Stimulated activated CD4-positive, alpha-beta T cell treated with anti-CD3 and anti-CD28 coated beads, Interleukin-4, amount 100 ng/mL, for 4 hours (primary cell): ENCODE measurements around the gene NDUFB11.

Source experiments
- DNase-seq, 2 experiments: peaks; one replicate each; pipeline ENCODE4 v3.0.0-alpha.2; 2020

NDUFB11 gene

DNA sequence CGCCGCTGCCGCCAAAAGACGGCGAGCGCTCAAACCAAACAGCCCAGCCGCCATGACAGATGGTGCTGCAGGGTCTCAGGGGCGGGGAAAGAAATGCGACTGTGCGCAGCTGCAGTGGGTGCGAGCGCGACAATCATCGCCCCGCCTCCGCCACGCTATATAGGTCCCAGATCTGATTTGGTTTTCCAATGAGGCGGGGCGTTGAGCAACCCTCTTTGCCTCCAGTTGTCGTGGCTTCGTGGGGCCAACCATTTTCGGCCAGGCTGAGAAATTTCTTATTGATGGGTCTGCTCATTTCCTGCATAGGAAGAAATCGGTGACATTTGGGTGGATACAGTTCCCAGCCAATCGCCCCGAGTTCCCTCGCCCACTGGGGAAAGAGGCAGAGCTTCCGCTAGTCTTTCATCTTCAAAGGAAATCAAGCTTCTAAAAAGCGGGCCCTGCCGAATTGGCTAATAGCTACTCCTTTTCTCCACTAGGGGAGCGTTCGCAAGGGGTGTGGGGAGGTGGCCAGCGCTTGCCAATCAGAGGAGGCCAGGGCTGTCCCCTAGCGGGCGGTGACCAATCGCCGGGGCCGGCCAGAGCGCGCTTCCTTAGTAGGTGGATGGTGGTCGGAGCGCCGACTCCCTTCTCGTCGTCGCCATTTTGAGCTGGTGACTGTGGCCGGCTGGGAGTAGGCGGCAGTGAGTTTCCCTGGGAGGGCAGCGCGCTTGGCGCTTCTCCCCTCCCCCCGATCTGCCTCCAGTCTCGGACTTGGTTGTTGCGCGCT, at the start of gene NDUFB11, which contains the start of gene RBM10:
Gene NDUFB11 (minus strand): TSS at position 77 of the 769 bp plus-strand sequence. CDS start 23 bp downstream, at position 54.
Gene RBM10 (plus strand): TSS at position 596 of the 769 bp plus-strand sequence. CDS start 2,261 bp downstream, outside the sequence.
- peak; percentile 80 to 87 for DNase-seq

DNA sequence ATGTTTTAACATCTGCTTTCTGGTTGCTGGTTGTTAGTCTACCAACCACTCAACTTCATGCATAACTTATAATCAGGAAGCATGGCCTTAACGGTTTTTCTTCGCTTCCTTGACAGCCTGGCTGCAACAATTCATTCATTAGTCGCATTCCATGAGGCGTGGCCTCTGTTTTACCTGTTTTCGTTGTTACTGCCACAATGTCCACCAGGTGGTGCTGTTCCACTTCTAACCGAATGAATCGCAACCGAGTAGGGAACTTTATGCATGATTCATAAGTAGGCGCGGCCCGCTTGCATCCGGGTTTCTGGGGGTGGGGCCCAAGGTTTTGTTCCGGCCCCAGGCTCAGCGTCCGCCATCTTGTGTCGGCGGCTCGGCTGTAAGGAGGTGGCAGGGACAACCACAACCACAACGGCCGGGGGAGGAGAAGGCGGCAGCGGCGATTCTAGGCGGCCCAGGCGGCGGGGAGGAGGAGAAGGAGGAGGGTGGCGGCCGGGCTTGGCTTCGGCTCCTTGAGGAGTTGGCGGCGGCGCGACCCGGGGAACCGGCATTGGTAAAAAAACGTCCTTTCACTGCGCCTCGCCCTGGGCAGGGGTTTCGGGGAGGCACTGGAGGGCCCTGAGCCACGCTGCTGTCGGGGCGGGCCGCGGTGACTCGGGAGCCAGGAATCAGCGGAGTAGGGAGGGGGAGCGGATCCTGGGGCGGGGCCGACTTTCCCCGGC, 49.1 kb upstream of the NDUFB11 start, which contains the start of gene UBA1:
Gene UBA1 (plus strand): TSS at position 355 of the 719 bp plus-strand sequence. CDS start 4,974 bp downstream, outside the sequence.
- DNase-seq: peak; percentile 82 to 90

DNA sequence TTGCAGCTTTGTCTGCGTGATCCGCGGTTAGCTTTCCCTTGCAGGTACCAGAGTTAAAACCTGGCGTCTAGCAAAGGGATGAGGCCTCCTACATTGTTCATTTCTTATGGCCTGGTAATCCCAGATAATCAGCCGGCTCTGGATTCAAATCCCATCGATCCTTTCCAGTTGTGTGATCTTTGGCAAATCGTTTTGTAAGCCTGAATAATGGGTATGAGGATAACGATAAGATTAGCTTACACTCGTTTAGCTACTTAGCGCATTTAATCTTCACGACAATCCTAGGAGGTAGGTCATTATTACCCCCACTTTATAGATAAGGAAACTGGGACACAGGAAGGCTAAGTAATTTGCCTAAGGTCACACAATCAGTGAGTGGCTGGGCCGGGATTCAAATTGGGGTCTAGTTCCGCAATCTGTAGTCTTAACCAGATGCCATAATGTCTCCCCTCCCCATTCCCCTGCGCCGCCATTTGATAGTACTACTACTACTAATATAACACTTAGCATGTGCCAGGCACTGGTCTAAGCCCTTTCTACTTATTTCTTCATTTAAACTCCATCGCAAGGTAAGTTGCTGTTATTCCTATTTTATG, 47.4 kb upstream of the NDUFB11 start:
- DNase-seq: no peak

DNA sequence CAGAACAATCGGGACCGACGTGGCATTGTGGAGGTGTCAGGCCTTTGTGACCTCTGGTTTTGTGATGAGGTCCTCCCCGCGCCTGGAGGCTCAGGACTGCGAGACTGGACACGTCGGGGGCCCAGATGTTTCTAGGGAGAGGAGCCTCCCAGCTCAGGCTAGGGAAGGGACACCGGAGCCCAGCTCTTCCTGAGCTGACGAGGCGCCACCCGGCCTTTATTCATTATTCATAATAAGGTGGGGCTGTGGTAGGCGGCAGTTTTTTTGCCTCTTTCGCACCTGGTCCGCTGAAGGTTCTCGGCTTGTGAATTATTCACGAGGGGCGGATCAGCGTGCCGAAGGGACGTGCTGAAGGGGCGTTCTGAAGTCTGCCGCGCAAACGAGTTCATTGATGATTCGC, 46.8 kb upstream of the NDUFB11 start:
- DNase-seq: peak; percentile 42 to 65

DNA sequence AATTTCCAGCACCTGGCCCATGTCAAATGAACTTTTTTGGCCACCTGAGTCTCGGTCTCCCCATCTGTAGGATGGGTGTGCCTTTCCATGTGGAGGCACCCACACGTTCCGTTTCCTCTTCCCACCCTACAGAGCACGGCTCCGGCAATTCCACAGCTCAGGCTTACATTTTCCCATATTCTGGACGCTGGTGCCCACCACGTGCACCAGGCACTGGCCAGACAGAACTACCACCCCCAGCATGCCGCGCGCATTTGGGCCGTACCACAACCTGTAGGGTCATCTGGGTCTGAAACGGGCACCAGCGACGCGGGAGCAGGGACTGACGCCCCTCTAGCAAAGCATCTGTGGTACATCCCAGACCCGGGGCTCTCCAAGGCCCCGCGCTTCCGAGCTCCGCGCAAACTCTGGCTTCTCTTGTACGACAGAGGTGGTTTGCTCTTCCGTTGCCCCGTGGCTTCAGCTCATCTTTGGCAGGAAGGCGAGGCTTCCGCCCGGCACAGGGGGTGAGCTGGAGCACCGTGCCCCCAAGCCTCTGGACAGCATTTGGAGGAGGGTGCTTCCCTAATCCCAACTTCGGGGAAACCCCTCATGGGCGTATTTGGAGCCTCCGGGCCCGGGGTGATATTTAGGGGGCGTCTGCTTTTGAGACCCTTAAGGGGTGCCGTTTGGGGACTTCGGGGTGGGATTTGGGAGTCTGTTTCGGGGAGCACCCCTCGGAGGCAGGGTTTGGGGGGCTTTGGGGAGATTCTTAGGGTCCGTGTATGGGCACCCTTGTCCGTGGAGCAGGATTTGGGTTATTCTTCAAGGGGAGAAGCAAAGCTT, 46.2 kb upstream of the NDUFB11 start:
- DNase-seq: peak; percentile 71 to 82

DNA sequence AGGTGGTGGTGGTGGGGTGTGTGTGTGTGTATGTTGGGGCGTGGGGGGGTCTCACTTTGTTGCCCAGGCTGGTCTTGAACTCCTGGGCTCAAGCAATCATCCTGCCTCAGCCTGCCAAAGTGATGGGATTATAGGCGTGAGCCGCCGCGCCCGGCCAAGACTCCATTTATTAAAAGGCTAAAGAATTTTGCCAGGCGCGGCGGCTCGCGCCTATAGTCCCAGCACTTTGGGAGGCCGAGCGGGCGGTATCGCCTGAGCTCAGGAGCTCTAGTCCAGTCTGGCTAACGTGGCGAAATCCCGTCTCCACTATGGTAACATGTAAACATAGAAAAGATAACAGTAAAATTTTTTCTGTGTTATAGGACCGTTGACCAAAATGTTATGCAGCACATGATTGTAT, 45.4 kb upstream of the NDUFB11 start:
- no peak for DNase-seq

DNA sequence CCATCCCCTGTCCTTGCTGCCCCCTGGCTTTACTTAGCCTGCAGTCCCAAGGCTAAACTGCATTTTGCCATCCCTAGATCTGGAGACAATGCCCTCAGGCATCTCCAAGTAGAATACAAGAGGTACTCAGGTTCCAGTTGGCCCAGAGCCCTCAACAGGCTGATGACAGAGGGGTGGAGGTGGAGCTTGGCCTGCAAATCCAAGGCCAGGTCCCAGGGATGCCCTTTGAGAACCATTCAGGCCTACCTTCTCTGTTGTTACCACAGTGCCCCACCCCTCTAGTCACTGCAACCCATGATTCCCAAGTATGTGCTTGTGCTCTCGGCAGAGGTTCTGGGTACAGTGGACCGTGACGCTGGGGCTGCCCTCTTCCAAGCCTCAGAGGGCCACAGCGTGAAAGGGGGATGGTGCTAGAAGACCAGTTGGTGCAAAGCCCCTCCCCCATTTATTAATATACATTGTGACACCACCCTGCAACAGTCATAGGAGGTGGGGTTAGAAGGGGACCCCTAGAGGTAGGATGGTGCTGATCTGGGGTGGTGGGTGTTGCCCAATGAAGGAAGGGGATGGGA, 42.7 kb upstream of the NDUFB11 start:
- no peak for DNase-seq

DNA sequence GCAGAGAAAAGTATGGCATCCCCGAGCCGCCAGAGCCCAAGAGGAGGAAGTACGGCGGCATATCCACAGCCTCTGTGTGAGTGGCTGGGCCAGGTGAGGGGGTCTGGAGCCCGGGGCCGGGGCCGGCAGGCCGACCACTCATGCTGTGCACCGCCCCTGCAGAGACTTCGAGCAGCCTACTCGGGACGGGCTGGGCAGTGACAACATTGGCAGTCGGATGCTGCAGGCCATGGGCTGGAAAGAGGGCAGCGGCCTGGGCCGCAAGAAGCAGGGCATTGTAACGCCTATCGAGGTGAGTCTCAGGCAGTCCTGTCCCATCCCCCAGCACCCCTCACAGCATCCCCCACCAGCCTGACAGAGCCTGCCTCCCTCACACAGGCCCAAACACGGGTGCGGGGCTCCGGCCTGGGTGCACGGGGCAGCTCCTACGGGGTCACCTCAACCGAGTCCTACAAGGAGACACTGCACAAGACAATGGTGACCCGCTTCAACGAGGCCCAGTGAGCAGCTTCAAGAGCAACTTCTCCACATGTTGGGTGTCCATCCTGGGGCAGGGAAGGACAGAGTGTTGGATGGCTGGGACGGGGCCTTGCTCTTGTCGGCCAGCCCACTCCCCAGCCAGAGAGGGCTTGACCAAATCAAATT, 41.7 kb upstream of the NDUFB11 start:
- no peak for DNase-seq

DNA sequence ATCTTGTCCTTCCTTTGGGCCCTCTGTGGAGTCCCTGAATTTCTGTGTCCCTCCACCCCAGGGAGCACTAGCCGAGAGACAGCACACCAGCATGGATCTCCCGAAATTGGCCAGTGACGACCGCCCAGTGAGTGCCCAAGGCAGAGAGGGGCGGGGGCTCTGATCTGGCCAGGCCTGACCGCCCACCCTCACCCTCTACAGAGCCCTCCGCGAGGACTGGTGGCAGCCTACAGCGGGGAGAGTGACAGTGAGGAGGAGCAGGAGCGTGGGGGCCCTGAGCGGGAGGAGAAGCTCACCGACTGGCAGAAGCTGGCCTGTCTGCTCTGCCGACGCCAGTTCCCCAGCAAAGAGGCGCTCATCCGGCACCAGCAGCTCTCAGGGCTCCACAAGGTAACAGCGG, 40.7 kb upstream of the NDUFB11 start:
- no peak for DNase-seq

DNA sequence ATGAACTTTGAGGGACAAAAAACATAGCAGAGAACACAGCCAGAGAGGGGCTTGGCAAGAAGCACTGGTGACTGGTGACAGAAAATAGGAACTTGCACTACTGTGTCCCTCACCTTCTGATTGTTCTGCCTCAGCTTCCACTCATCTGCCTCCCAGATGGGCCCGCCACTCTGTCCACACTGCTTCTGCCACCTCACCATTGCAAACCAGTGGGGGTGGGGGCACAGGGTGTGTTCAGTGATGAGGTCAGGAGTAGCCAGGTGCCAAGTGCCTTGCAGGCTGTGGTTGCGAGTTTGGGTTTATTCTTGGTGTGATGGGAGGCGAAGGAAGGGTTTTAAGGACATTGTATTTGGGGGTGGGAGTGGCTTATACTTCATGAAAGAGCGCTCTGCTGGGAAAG, 40.0 kb upstream of the NDUFB11 start:
- DNase-seq: no peak

DNA sequence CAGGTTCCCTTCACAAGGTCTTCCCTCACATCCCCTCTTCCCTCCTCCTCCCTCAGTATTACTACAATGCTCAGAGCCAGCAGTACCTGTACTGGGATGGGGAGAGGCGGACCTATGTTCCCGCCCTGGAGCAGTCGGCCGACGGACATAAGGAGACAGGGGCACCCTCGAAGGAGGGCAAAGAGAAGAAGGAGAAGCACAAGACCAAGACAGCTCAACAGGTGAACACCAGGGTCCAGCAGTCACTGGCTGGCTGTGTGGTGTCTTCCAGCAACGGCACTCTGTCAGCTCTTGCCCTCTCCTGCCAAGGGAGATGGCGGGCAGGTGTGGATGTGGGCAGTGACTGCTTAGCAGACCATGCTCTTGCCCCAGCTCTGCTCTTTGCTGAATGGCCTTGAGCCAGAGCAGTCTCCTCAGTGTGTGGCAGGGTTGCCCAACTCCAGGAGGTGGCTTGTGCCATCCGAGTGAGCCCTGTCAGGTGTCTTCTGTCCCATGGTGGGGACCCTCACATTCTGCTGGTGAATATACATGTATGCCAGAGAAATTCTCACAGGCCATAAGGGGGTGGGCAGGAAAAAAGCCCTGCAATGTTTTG, 37.7 kb upstream of the NDUFB11 start:
- DNase-seq: no peak

DNA sequence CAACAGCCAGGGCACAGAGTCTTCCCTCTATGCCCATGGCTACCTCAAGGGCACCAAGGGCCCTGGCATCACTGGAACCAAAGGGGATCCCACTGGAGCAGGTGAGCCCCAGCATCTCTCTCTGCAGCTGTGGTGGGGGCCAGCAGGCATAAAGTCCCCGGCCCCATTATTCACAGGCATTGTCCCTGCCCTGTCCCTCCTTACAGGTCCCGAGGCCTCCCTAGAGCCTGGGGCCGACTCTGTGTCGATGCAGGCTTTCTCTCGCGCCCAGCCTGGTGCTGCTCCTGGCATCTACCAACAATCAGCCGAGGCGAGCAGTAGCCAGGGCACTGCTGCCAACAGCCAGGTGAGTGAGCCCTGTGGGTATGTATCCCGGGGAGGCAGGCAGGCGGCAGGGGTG, 36.8 kb upstream of the NDUFB11 start:
- DNase-seq: no peak

DNA sequence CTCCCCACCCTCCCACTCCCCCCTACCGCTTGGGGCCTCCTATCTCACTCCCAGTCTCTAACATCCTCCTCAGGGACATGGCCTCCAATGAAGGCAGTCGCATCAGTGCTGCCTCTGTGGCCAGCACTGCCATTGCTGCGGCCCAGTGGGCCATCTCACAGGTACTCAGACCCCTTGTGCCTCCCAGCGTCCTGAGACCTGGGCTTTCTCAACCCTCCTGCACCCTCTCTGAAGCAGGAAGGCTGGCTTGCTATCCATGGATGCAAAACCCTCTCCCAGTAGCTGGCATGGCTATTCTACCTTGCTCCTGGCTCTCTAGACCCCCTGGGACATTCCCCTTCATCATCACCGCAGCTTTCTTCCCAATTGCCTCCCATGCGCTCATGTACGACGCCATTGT, 35.8 kb upstream of the NDUFB11 start:
- DNase-seq: no peak

DNA sequence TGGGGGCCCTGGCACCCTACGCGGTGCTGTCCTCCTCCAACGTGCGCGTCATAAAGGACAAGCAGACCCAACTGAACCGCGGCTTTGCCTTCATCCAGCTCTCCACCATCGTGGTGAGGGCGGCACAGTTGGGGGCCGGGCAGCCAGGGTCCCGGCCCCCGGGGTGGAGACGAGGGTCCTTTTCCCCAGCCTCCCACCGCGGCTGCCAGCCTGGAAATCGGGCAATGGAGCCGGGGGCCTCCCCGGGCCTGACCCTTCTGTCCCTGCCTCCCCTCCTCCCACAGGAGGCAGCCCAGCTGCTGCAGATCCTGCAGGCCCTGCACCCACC, 35.4 kb upstream of the NDUFB11 start:
- no peak for DNase-seq

DNA sequence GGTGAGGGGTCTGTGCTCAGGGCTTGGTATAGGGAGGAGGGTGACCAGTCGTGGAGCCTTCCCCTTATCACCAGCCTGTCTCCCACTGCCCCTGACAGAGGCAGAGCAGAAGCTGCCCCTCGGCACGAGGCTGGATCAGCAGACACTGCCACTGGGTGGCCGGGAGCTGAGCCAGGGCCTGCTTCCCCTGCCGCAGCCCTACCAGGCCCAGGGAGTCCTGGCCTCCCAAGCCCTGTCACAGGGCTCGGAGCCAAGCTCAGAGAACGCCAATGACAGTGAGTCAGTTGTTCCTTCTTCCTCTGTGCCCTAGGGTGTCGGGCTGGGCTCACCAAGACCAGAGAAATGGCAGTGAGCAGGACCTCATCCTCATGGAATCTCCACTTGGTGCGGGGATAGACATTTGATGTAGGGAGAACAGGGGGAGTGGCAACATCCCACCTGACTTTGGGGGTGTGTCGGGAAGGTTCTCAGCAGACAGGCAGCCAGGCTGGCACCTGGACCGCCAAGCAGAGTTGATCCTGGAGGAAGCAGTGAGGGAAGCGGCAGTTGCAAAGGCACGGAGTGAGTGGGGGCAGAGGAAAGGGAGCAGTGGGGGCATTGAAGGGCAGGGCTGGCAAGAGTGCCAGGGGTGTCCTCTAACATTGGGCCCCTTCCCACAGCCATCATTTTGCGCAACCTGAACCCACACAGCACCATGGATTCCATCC, 34.9 kb upstream of the NDUFB11 start:
- no peak for DNase-seq

DNA sequence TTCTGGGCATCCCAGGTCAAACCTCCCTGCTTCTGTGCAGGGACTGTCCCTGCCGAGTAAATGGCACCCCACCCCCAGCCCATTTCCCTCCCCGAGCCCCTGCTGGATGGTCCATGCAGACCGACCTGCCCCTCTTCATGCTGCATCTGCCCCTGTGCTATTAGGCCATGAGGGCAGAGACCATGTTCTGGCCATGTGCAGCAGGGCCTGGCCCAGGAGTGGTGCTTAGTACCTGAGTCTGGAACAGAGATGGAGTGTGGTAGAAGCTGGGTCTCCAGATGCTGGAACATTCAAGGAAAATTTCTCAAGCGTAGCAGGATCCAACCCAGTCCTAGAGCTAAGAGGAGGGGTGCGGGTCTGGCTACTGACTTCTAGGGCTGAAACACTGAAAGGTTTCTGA, 33.8 kb upstream of the NDUFB11 start:
- no peak for DNase-seq

DNA sequence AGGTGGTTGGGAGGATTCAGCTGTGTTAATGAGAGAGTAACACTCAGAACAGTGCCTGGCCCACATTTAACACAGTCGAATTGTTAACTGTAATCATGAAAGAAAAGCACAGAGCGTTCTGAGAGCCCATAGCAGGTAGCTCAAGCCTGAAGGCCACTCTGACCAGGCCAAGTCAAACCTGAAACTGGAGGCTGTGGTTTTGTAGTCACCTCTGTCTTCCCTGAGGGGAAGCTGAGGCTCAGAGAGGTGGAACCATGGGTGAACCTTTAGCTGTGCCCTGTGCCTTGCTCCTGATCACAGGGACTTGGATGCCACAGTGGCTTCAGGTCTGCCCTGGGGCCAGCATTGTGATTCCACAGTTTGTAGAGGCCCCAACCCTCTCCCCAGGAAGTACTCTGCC, 32.6 kb upstream of the NDUFB11 start:
- no peak for DNase-seq

DNA sequence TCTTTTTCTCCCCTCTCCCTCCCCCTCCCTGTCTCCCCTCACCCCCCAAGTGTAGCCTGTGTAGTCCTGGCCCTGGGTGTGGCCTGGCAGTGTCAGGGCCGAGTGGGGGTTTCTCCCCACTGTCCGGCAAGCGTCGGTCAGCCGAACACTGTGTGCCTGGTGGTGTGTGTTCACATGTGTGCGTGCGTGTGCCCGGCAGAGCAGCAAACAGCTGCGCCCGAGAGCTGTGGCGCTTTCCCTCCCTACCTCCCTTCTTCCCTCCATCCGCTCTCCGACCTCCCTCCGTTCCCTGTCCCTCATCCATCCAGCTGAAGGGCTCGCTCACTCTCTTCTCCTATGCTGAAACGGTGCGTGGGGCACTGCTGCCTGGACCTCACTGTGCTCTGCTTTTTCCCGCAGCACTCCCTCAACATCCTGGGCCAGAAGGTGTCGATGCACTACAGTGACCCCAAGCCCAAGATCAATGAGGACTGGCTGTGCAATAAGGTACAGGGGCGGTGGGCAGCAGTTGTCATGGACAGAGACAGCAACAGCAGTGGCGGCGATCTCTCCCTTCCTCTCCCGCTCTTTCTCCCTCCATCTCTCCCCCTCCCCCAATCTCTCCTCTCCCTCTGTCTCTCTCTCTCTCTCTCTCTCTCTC, 31.7 kb upstream of the NDUFB11 start:
- DNase-seq: no peak

DNA sequence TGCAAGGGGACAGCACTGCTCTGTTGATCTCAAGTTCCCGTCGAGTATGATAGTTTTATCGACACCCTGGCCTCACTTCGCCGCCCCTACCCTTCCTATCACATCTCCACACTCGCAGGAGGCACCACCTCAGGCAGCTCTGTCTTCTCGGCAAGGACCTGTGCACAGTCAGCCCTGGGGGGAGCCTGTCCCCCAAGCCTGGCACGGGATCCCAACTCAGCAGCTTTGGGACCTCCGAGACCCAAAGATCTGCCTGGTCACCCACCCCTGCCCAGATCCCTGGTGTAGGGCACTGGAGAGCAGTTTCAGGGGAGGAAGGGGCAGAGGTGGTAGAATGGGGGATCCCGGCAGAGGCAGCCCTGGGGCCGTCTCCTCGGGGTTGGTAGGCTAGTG, 31.1 kb upstream of the NDUFB11 start:
- DNase-seq: no peak

DNA sequence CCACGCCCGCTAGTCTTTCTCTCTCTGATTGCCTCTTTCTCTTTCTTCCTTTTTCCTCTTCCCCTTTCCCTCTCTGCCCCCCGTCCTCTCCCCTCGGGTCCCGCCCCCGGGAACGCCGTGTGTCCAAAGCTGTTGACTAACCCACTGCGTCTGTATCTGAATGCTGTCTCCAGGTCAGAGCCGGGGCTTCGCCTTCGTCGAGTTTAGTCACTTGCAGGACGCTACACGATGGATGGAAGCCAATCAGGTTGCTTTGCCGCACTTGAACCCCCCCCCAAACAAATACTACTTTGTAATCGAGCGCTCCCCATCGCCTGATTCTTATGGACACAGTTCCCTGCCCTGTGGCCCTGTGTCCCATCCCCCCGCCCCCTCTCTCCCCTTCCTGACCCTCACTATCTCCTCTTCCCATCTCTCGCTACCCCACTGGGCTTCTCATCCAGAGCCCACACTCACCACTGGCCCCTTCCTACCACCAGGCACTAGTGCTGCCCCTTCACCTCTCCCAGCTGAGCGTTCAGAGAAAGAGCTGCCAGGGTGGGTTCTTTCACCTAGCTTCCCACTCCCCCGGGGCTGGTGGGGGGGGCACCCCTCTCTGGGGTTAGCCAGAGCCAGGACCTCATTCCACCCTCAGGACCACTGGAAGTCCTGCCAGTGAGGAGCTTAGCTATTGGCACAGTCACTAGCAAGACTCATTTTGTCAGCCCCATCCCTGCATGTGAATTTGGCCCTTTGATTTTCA, 30.5 kb upstream of the NDUFB11 start:
- DNase-seq: no peak
